Gastroesophageal sphincter (tissue), 3 donors: ENCODE results near the gene UNC5A.

Experiments
- CTCF ChIP-seq, 4 experiments: fragments of 200-600 bp in 2 of 4; fragments of 450-650 bp in 2 of 4; sonication (generic) in 1 of 4; IDR thresholded peaks; one replicate each; pipeline ENCODE4 v1.5.1; 2017 to 2019; ENCODE audit warnings: antibody characterized with exemption in 4 of 4, mild to moderate bottlenecking in 2 of 4, moderate library complexity in 2 of 4
- EP300 ChIP-seq: sonication (generic); formaldehyde crosslinking; IDR thresholded peaks from one replicate; pipeline ENCODE4 v1.6.1; 2017; ENCODE audit warnings: antibody characterized with exemption, mild to moderate bottlenecking
- POLR2A ChIP-seq, 2 donors: fragments of 450-650 bp; IDR thresholded peaks; one replicate each; pipeline ENCODE4 v1.6.1; 2017; ENCODE audit warnings: antibody characterized with exemption in 2 of 2, mild to moderate bottlenecking in 2 of 2, moderate library complexity in 1 of 2
- POLR2AphosphoS5 ChIP-seq: sonication (generic); formaldehyde crosslinking; IDR thresholded peaks from one replicate; pipeline ENCODE4 v1.6.1; 2017; ENCODE audit warnings: antibody characterized with exemption

GRCh38 chr5:176894298-176894697 lies 83.9 kb downstream of the UNC5A start:
- TF ChIP-seq CTCF (IDR thresholded peaks at IDR 0.05) (no peak), POLR2AphosphoS5 (no peak), POLR2A (IDR thresholded peaks at IDR 0.05) (no peak), EP300 (no peak)
